ENCODE measurements around the gene CYRIA.
A peak's percentile ranks its signal among the peaks of the same experiment; 100 is the strongest.

Gene CYRIA

DNA sequence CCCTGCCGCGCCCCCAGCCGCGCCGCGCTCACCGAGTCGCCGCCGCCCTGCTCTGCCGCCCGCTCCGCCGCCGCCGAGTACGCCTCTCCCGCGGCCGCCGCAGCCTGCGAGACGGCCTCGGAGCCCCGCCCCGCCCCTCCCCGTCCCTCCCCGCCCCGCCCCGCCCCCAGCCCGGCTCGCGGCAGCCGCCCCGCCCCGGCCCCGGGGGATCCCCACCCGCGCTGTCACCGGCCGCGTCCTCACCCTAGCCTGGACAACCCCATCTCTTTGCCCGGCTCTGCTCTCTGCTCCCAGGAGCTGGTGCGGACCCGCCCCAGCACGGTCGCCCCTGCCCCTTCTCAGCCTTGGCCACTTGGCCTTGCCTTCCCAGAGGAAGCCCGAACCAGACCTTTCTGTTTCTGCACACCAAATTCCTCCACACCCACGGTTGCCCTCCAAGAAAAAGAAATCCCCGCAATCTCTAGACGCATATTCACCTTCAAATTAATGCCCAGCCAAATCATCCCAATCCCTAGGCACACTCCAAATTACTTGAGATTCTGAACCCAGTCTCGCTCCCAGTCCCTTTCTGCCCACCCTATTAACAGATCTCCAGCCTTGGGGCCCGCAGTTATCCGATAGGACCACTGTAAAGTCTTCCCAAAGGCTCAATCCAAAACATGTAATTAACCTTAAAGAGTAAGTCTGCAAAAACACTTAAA lies at the start of gene CYRIA:
TSS of gene CYRIA (minus strand) at position 87 of the 701 bp plus-strand sequence. CDS start 77,715 bp downstream, outside the sequence.
- TF ChIP-seq, protein P1, sequence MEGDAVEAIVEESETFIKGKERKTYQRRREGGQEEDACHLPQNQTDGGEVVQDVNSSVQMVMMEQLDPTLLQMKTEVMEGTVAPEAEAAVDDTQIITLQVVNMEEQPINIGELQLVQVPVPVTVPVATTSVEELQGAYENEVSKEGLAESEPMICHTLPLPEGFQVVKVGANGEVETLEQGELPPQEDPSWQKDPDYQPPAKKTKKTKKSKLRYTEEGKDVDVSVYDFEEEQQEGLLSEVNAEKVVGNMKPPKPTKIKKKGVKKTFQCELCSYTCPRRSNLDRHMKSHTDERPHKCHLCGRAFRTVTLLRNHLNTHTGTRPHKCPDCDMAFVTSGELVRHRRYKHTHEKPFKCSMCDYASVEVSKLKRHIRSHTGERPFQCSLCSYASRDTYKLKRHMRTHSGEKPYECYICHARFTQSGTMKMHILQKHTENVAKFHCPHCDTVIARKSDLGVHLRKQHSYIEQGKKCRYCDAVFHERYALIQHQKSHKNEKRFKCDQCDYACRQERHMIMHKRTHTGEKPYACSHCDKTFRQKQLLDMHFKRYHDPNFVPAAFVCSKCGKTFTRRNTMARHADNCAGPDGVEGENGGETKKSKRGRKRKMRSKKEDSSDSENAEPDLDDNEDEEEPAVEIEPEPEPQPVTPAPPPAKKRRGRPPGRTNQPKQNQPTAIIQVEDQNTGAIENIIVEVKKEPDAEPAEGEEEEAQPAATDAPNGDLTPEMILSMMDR (IDR thresholded peaks at IDR 0.05; ENCODE audit: control extremely low read depth, extremely low read depth, low read depth, missing control alignments), result no peak
- peak; percentile 83 for DNase-seq (ENCODE audit: extremely low spot score)
- POLR2A ChIA-PET, result interaction anchor here (0.8 kb wide), 1 partner anchor 52 kb away, joined by 7 read pairs; no protein-coding TSS in a partner anchor

DNA sequence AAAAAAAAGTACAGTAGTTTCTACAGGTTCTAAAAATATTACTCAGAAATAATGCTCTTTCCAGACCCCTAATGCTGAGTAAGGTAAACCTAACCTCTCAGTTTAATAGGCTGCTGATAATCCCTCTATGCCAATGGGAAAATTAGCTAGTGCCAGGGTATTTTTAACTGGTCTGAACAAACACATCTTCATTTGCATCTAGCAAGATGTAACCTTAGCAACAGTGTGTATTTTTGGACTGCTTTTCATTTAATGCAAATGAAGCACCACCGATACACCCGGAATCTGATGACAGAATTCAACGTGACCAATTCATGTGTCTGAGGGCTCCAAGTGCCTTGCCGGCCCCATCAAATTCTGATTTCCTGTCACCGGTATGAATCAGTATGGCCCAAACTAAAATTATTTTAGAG lies 47.4 kb upstream of the CYRIA start:
- DNase-seq (ENCODE audit: extremely low spot score), result no peak
- ChIA-PET POLR2A (no interaction called here), CTCF (no interaction called here)
- TF ChIP-seq, protein P1 (IDR thresholded peaks at IDR 0.05; ENCODE audit: control extremely low read depth, extremely low read depth, low read depth, missing control alignments), result no peak

More for the DNA sequence above, at the start of gene CYRIA:
- CTCF ChIA-PET, result interaction anchor here (1.0 to 5.3 kb wide), 4 partner anchors 13 to 49 kb away, joined by 3 to 42 read pairs (median 3); no protein-coding TSS in a partner anchor

- ChIA-PET CTCF (interaction anchor here (1.4 kb wide), 1 partner anchor 58 kb away, joined by 3 read pairs; no protein-coding TSS in a partner anchor), POLR2A (no interaction called here)
- DNase-seq (ENCODE audit: extremely low spot score), result no peak
- TF ChIP-seq, protein P1 (IDR thresholded peaks at IDR 0.05; ENCODE audit: control extremely low read depth, extremely low read depth, low read depth, missing control alignments), result no peak
Measured at GRCh38 chr2:16709769-16710168, 44.1 kb upstream of the CYRIA start.

DNA sequence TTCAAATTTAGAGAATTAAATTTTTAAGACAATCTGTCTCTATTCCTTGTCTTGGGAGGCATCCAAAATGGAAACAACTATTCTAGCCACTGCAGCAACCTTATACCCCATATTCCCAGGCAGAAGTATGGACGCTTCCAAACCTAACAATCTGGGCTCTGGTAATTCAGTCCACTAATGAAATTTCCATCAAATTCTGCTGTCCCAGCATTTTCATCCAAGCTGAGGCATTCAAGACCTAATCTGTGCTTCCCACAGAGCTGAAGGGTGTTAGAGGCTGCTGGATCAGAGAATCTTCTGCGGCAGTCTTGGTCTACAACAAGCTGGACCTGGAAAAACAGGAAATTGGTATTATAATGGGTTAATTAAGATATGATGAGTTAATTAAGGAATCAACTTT lies 42.5 kb upstream of the CYRIA start:
- POLR2A ChIA-PET, result no interaction called here
- TF ChIP-seq, protein P1 (IDR thresholded peaks at IDR 0.05; ENCODE audit: control extremely low read depth, extremely low read depth, low read depth, missing control alignments), result no peak
- CTCF ChIA-PET, result no interaction called here
- DNase-seq (ENCODE audit: extremely low spot score), result no peak

DNA sequence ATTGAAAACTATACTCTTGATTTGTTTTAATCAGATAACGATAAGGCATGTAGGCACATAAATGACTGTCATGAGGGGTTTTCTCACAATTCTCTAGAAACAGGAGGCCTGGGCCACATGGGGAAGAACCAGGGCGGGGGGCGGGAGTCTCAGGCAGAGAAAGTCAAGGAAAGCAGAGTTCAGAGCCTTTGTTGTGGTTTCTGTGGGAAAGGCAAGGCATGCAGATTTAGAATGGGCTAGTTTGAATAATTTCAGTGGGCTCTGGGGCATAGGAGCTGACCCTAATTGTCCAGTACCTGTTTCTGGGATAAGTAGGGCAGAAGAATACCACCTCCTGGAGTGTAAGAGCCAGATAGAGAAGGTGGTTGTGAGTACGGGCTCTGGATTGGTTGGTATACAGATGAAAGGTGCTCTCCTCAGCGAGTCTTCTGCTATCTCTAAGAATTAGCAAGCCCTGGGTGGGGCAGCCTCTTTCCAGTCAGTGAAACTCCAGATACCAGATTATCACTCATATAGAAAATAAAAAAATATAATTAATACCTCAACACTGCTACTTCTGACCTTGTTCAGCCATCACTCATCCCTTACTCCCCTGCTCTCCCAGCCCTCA lies 41.5 kb upstream of the CYRIA start:
- no peak for DNase-seq (ENCODE audit: extremely low spot score)
- ChIA-PET POLR2A (no interaction called here), CTCF (interaction anchor here (1.5 to 5.4 kb wide), 2 partner anchors 10 to 49 kb away, joined by 4 to 32 read pairs; no protein-coding TSS in a partner anchor)
- TF ChIP-seq, protein P1 (IDR thresholded peaks at IDR 0.05; ENCODE audit: control extremely low read depth, extremely low read depth, low read depth, missing control alignments), result no peak

GRCh38 chr2:16700551-16701259 lies 35.1 kb upstream of the CYRIA start:
- CTCF ChIA-PET, result no interaction called here
- POLR2A ChIA-PET, result no interaction called here
- TF ChIP-seq, protein P1 (IDR thresholded peaks at IDR 0.05; ENCODE audit: control extremely low read depth, extremely low read depth, low read depth, missing control alignments), result no peak
- no peak for DNase-seq (ENCODE audit: extremely low spot score)

Data from GM10248 (cell line).